HUDEP-2 (cell line): ENCODE measurements around the gene PRDM16.

ENCODE experiments used
- DNase-seq, 76 experiments: peaks; one replicate each; lab custom pipeline; 2025; ENCODE audit not compliant: unreplicated experiment in 76 of 76; lab: John Stamatoyannopoulos, UW

The PRDM16 gene

GRCh38 chr1:3099861-3100260 lies 30.9 kb downstream of the PRDM16 start:
- DNase-seq = no peak

DNA sequence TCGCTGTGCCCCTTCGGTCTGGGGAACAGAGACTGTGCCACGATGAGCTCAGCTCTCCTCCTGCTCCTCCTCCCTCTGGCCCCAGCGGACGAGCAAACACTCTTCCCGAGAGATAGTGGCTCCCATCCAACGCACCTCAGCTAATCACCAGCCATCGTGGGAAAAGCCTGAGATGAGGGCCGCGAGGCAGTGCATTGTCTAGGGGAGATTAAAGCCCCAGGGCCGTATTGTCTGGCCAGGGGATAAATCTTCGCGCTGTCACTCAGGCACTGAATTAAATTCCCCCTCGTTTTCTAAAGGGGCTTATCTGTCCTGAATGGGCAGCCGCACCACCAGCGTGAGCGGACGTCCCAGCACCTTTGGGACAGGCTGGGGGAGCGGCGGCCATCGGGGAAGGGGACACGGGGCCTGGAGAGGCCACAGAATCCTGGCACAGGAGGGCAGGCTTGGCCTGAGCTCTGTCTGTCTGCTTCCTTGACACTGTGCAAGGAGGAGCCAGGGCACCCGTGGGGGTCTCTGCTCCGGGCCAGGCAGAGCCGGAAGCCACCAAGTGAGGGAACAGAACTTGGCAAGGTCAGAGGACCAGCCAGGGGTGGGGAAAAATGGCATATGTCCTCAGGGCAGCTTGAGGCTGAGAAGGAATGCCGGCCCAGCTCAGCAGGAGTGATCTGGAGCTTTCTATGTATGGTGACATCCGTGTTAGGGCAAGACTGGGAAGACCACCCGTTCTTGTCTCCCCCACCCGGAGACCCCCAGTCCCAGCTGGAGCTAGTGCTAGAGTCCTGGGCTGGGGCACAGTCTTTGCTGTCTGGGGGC lies 32.3 kb downstream of the PRDM16 start:
- DNase-seq = no peak

GRCh38 chr1:3102641-3103040 lies 33.6 kb downstream of the PRDM16 start:
- no peak for DNase-seq

DNA sequence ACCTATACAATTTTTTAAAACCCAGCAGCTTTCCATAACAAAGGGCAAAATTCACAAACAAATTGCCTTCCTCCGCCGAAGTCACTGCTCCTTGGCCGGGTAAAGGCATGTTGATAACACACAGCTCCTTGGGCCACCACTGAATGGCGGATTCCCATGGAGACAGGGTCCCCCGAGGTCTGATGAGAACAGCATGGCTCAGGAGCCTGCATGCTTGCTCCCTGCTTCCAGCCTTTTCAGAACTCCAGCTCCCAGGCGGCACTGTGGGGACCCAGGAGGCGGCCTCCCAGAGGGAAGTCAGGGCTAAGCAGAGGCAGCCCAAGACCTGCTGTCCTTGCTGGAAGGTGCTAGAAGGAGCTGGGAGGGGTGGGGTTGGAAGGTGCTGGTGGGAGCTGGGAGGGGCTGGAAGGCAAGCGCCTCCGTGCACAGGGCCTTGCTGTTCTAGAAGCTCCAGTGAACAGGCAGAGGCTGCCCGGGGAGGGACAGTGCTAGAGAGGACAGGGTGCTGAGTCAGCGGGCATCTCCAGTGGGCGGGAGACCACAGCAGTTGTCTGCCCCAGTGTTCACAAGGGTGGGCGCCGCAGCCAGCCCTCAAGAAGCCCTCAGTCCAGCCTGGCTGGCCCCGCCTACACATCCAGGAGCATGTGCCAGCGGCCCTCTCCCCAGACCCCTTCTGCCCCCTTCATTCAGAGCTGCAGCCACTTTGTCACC lies 35.1 kb downstream of the PRDM16 start:
- no peak for DNase-seq

DNA sequence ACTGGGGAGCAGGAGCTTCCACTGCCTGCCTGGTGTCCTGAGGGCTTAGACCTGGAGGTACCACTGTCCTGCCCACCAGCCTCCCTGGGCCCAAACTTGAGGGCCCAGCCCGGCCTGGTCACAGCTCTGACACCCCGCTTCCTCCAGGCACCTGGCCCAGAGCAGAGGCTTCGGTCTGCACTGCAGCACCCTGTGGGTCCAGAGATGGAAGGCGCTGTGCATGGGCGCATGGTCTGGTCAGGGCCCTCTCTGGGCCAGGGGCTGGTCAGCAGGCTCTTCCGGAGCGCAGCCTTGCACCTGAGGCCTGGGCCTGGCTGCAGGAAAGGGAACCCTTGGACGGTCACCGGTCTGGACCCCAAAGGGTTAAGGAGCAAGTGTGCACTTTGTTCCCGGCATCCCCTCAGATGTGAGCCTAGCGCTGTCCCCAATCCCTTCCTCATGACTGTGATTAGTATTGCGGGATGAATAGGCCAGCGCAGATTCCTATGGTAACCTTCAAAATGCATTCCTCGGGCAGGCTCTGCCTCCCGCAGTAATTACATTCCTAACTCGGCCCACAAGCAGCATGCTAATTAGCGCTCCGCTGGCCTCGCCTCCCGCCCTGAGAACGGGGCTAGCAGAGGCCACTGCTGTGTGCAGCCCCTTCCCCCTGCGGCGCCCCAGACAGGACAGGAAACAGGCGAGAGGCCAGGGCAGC lies 36.3 kb downstream of the PRDM16 start:
- DNase-seq = no peak

DNA sequence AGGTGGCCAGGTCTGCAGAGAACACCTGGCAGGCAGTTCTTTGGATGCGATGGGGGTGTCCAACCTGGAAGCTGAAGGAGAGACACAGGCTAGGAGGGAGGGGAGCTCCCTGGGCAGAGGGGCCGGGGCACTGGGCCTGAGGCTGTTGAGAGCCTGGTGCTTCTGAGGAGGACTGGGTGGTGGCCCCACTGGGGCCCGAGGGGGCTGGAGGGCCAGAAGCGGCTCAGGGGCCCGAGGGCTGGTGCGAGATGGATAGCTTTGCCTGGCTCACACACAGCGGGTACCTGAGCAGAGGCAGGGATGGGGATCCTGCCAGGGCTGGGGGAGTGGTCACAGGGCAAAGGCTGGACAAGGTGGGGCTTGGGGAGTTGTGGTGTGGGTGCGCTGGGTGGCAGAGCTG lies 37.2 kb downstream of the PRDM16 start:
- DNase-seq = no peak

- no peak for DNase-seq
Observed at GRCh38 chr1:3107201-3107600, 38.2 kb downstream of the PRDM16 start.

- DNase-seq = no peak
Observed at GRCh38 chr1:3109355-3109754, 40.4 kb downstream of the PRDM16 start.

DNA sequence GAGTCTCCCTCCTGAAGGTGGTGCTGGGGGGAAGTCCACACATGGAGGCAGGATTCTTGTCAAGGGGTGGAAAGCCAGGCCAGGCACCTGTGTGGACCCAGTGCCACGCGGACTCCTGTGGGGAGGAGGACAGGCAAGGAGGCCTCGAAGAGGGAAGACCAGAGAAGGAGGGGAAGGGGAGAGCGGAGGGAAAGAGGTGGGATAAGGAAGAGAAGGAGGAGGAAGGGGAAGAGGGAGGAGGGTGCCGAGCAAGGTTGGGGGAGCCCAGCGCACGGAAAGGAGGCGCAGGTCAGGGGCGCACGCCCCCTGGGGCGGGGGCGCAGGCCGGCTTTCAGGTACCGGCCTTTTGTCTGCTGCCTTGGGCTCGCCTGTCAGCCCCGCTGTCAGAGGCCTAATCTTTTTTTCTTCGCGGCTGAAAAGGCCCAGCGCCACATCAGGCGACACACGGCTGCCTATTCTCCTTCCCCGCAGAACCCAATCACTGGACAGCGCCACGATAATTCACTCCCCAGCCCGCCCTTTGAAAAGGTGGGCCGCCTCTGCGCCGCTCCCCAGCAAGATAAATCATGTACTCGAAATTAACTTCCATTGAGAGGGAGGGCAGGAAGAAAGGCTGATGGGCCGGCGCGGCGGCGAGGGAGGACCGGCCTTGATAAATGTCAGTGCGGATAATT lies 42.5 kb downstream of the PRDM16 start:
- no peak for DNase-seq

- DNase-seq = no peak
Observed at GRCh38 chr1:3112526-3112925, 43.5 kb downstream of the PRDM16 start.

- no peak for DNase-seq
Observed at GRCh38 chr1:3113047-3113740, 44.2 kb downstream of the PRDM16 start.

GRCh38 chr1:3113741-3114056 lies 44.7 kb downstream of the PRDM16 start:
- DNase-seq = no peak

GRCh38 chr1:3114131-3114744 lies 45.2 kb downstream of the PRDM16 start:
- no peak for DNase-seq

- no peak for DNase-seq
Observed at GRCh38 chr1:3114846-3115245, 45.8 kb downstream of the PRDM16 start.

- DNase-seq = no peak
Observed at GRCh38 chr1:3115275-3116149, 46.5 kb downstream of the PRDM16 start.

DNA sequence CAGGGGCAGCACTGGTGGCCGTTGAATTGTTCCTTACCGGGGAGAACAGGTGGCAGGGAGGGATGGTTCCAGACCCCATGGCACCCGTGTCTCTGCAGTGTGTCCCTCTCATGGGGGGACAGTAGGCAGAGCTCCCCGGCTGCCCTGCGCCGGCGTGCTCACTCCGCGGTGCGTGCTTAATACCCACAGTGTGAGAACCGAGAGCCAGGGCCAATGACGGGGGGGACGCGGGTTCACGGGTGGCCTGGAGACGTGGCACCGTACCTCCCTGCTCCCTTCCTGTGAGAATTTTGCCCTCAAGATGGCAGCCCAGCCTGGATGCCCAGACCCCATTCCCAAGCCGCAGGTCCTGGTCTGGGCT lies 47.1 kb downstream of the PRDM16 start:
- no peak for DNase-seq

GRCh38 chr1:3116560-3116959 lies 47.6 kb downstream of the PRDM16 start:
- DNase-seq = no peak

DNA sequence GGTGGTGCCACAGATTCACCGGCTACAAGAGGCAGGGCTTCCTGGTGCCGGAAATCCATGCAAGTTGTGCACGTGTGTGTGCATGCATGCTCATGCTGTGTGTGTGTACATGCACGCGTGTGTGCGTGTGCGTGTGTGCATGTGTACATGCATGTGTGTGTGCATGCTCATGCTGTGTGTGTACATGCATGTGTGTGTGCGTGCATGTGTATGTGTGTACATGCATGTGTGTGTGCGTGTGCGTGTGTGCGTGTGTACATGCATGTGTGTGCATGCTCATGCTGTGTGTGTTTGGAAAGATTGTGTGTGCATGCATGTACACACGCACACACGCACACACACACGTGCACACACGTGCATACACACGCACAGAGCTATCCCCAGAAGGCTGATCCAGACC lies 48.9 kb downstream of the PRDM16 start:
- no peak for DNase-seq

- DNase-seq = no peak
Observed at GRCh38 chr1:3119061-3119460, 50.1 kb downstream of the PRDM16 start.
